Muscle of leg (tissue), 11 donors: ENCODE measurements around the gene EFTUD2. TPM values are rescaled to one million over a fixed set of nuclear protein-coding genes. Genes with fewer than 3 reads are reported as not detected.

ENCODE experiments used
- DNase-seq: peaks from one replicate; pipeline ENCODE4 v3.0.0; 2013
- H3K27ac ChIP-seq: one replicate; pipeline ENCODE4 v1.5.1; 2013; ENCODE audit warnings: mild to moderate bottlenecking, low read length, control low read depth
- H3K27me3 ChIP-seq: one replicate; pipeline ENCODE4 v1.6.1; 2013; ENCODE audit warnings: low read length; ENCODE audit not compliant: control insufficient read depth, insufficient read depth
- H3K36me3 ChIP-seq: one replicate; pipeline ENCODE4 v1.6.1; 2013; ENCODE audit warnings: low read length; ENCODE audit not compliant: control insufficient read depth, insufficient read depth
- H3K4me1 ChIP-seq: one replicate; pipeline ENCODE4 v1.6.1; 2013; ENCODE audit warnings: low read length; ENCODE audit not compliant: control insufficient read depth, insufficient read depth
- H3K4me3 ChIP-seq: one replicate; pipeline ENCODE4 v1.5.1; 2013; ENCODE audit warnings: low read length, control low read depth
- H3K9me3 ChIP-seq: replicated peaks from 2 replicates; pipeline ENCODE4 v1.6.1; 2013; ENCODE audit warnings: low read depth, low read length; ENCODE audit not compliant: control insufficient read depth
- WGBS: methylation state at CpG from one replicate; pipeline ENCODE4 v1.1.5; 2013; ENCODE audit warnings: missing lambda C conversion rate; ENCODE audit not compliant: insufficient coverage; 5-methylcytosine and 5-hydroxymethylcytosine counted together
- polyA plus RNA-seq, 8 donors: library from polyadenylated mRNA; unstranded; fragments of 120-200 nt; gene quantifications; one replicate each; pipeline versions ENCODE4 v1.2.1 to v1.2.3, GENCODE V29; 2013; ENCODE audit warnings: inconsistent platforms in 1 of 8, low replicate concordance in 1 of 8; ENCODE audit not compliant: insufficient read length in 8 of 8, insufficient read depth in 1 of 8
- total RNA-seq: library from RNA; stranded (reverse); fragments of 120-200 nt; gene quantifications from one replicate; pipeline ENCODE4 v1.2.4, GENCODE V29; 2013

Gene EFTUD2
- total and polyA plus RNA-seq, 9 donors: 53.4 to 76.4 (median 66.9) TPM

GRCh38 chr17:44850025-44850424 is 49.2 kb downstream of the EFTUD2 start:
- no peaks in the 10 kb centered on the region for H3K9me3 ChIP-seq
- DNase-seq: no peak
- no peaks in the 10 kb centered on the region for H3K27me3 ChIP-seq
- H3K4me1 ChIP-seq: peaks cover 16% of the 10 kb centered on the region
- peaks cover 50% of the 10 kb centered on the region for H3K36me3 ChIP-seq
- 85% methylated on average over 2 of the region's 7 CpGs for WGBS
- H3K27ac ChIP-seq: no peak overlapping the region
- no peak overlapping the region for H3K4me3 ChIP-seq

GRCh38 chr17:44848961-44849489 is 50.2 kb downstream of the EFTUD2 start:
- peaks cover 19% of the 10 kb centered on the region for H3K4me1 ChIP-seq
- DNase-seq: no peak
- H3K27ac ChIP-seq: no peak overlapping the region
- 90% methylated on average over 9 of the region's 12 CpGs for WGBS
- H3K9me3 ChIP-seq: no peaks in the 10 kb centered on the region
- no peaks in the 10 kb centered on the region for H3K27me3 ChIP-seq
- H3K36me3 ChIP-seq: peaks cover 40% of the 10 kb centered on the region
- H3K4me3 ChIP-seq: no peak overlapping the region

GRCh38 chr17:44848257-44848795 is 50.9 kb downstream of the EFTUD2 start:
- Histone ChIP-seq H3K27me3 (no peaks in the 10 kb centered on the region), H3K4me3 (no peak overlapping the region), H3K9me3 (no peaks in the 10 kb centered on the region), H3K4me1 (peaks cover 21% of the 10 kb centered on the region), H3K36me3 (peaks cover 33% of the 10 kb centered on the region), H3K27ac (no peak overlapping the region)
- WGBS: 60% methylated on average over 4 of the region's 6 CpGs
- no peak for DNase-seq

- H3K4me1 ChIP-seq: peaks cover 26% of the 10 kb centered on the region
- H3K27ac ChIP-seq: no peak within 1 kb of the TSS
- no peak within 1 kb of the TSS for H3K4me3 ChIP-seq
- H3K36me3 ChIP-seq: peaks cover 25% of the 10 kb centered on the region
- no peaks in the 10 kb centered on the region for H3K9me3 ChIP-seq
- WGBS: 18% methylated on average over 1 of the region's 2 CpGs
- DNase-seq: peak; percentile 86
- no peaks in the 10 kb centered on the region for H3K27me3 ChIP-seq
These were observed 51.7 kb downstream of the EFTUD2 start, which contains the start of gene HIGD1B for GRCh38 chr17:44847586-44847985. TSS of gene HIGD1B (plus strand) at chr17:44847883. CDS start at chr17:44848153, 270 bp downstream.

- Histone ChIP-seq H3K9me3 (no peaks in the 10 kb centered on the region), H3K36me3 (peaks cover 15% of the 10 kb centered on the region), H3K27me3 (no peaks in the 10 kb centered on the region), H3K4me1 (peaks cover 27% of the 10 kb centered on the region), H3K27ac (no peak overlapping the region), H3K4me3 (no peak overlapping the region)
- DNase-seq: no peak
- 81% methylated on average over 8 of the region's 8 CpGs for WGBS
These were observed 53.0 kb downstream of the EFTUD2 start for GRCh38 chr17:44846206-44846605.

GRCh38 chr17:44844390-44844830 is 54.8 kb downstream of the EFTUD2 start:
- peak overlapping the region; percentile 22 for H3K27ac ChIP-seq
- peak; percentile 36 for DNase-seq
- H3K4me3 ChIP-seq: no peak overlapping the region
- no CpG with 5 or more reads among the region's 1 CpG for WGBS
- H3K4me1 ChIP-seq: peaks cover 27% of the 10 kb centered on the region
- H3K27me3 ChIP-seq: no peaks in the 10 kb centered on the region
- no peaks in the 10 kb centered on the region for H3K9me3 ChIP-seq
- peaks cover 3% of the 10 kb centered on the region for H3K36me3 ChIP-seq

GRCh38 chr17:44842748-44843147 is 56.5 kb downstream of the EFTUD2 start:
- H3K27ac ChIP-seq: peak overlapping the region; percentile 62
- no peak overlapping the region for H3K4me3 ChIP-seq
- WGBS: 80% methylated on average over 1 of the region's 5 CpGs
- no peaks in the 10 kb centered on the region for H3K9me3 ChIP-seq
- no peaks in the 10 kb centered on the region for H3K36me3 ChIP-seq
- H3K27me3 ChIP-seq: no peaks in the 10 kb centered on the region
- peak; percentile 60 for DNase-seq
- H3K4me1 ChIP-seq: peaks cover 17% of the 10 kb centered on the region

- H3K4me3 ChIP-seq: no peak overlapping the region
- no peaks in the 10 kb centered on the region for H3K27me3 ChIP-seq
- WGBS: 77% methylated on average over 2 of the region's 3 CpGs
- H3K36me3 ChIP-seq: no peaks in the 10 kb centered on the region
- no peaks in the 10 kb centered on the region for H3K9me3 ChIP-seq
- no peak overlapping the region for H3K27ac ChIP-seq
- peak; percentile 54 for DNase-seq
- H3K4me1 ChIP-seq: peaks cover 11% of the 10 kb centered on the region
These were observed 58.3 kb downstream of the EFTUD2 start for GRCh38 chr17:44840936-44841335.

- Histone ChIP-seq H3K4me3 (no peak overlapping the region), H3K27ac (no peak overlapping the region), H3K4me1 (peaks cover 11% of the 10 kb centered on the region), H3K36me3 (no peaks in the 10 kb centered on the region), H3K9me3 (no peaks in the 10 kb centered on the region), H3K27me3 (no peaks in the 10 kb centered on the region)
- DNase-seq: no peak
- 91% methylated on average over 3 of the region's 4 CpGs for WGBS
These were observed 59.0 kb downstream of the EFTUD2 start for GRCh38 chr17:44840274-44840673.

GRCh38 chr17:44837196-44837595 is 62.0 kb downstream of the EFTUD2 start:
- Histone ChIP-seq H3K27me3 (no peaks in the 10 kb centered on the region), H3K9me3 (no peaks in the 10 kb centered on the region), H3K4me1 (no peaks in the 10 kb centered on the region), H3K36me3 (no peaks in the 10 kb centered on the region), H3K27ac (no peak overlapping the region), H3K4me3 (no peak overlapping the region)
- DNase-seq: no peak
- no CpG with 5 or more reads among the region's 2 CpGs for WGBS
